Left lung (tissue), 10 donors: ENCODE measurements around the gene YJEFN3. TPM values are rescaled to one million over a fixed set of nuclear protein-coding genes. Genes with fewer than 3 reads are reported as not detected.

ENCODE experiments used
- ATAC-seq: fragments of 200-7000 bp; cut with Tn5 transposase; one replicate; pipeline ENCODE4 v1.9.1; 2020; ENCODE audit warnings: moderate library complexity
- DNase-seq, 4 donors: peaks; one replicate each; pipeline ENCODE4 v3.0.0-alpha.2; 2013 to 2020
- H3K27ac ChIP-seq, 2 donors: fragments of 200-600 bp; sonication (generic) in 1 of 2; one replicate each; pipeline versions ENCODE4 v1.5.0 to v1.8.0; 2020 to 2021
- H3K27me3 ChIP-seq, 2 donors: fragments of 200-600 bp; sonication (generic) in 1 of 2; one replicate each; pipeline versions ENCODE4 v1.5.0 to v1.8.0; 2020 to 2021
- H3K36me3 ChIP-seq, 2 donors: fragments of 200-600 bp; sonication (generic) in 1 of 2; one replicate each; pipeline versions ENCODE4 v1.5.0 to v1.8.0; 2020 to 2021
- H3K4me1 ChIP-seq, 2 donors: fragments of 200-600 bp; one replicate each; pipeline ENCODE4 v1.8.0; 2021
- H3K4me3 ChIP-seq, 2 donors: fragments of 200-600 bp; sonication (generic) in 1 of 2; one replicate each; pipeline versions ENCODE4 v1.5.0 to v1.8.0; 2020 to 2021; ENCODE audit warnings: mild to moderate bottlenecking in 1 of 2
- H3K9me3 ChIP-seq, 2 donors: fragments of 200-600 bp; sonication (generic) in 1 of 2; one replicate each; pipeline versions ENCODE4 v1.5.0 to v1.8.0; 2020 to 2021
- intact Hi-C, 2 donors: fragments of 100-400 bp; cut with DNase I; formaldehyde crosslinking; loops; one replicate each; pipeline versions ENCODE4 v1.11.2 to v1.14.2; 2022
- polyA plus RNA-seq, 6 donors: library from polyadenylated mRNA; unstranded; fragments of 120-200 nt; gene quantifications; one replicate each; pipeline ENCODE4 v1.2.1, GENCODE V29; 2013; ENCODE audit not compliant: insufficient read length in 6 of 6
- total RNA-seq, 2 donors: library from RNA; stranded (reverse); fragmentation: NEBNext Ultra II Directional; extraction: Animal tissue kit (Norgen Biotek cat#: 25700); gene quantifications; one replicate each; pipeline ENCODE4 v1.2.1, GENCODE V29; 2021
- TF ChIP-seq, protein P1 (sequence below), 2 donors: fragments of 200-600 bp; sonication (generic) in 1 of 2; IDR thresholded peaks; one replicate each; pipeline versions ENCODE4 v1.5.0 to v1.8.0; 2021; ENCODE audit warnings: antibody characterized with exemption in 2 of 2
- donor health status: DM: no; HTN: yes; CAD: no.
- donor health status: DM: no; HTN: no; CAD: no.

Gene YJEFN3
- total and polyA plus RNA-seq, 8 donors, result 2.7 to 13.6 (median 11.0) TPM

DNA sequence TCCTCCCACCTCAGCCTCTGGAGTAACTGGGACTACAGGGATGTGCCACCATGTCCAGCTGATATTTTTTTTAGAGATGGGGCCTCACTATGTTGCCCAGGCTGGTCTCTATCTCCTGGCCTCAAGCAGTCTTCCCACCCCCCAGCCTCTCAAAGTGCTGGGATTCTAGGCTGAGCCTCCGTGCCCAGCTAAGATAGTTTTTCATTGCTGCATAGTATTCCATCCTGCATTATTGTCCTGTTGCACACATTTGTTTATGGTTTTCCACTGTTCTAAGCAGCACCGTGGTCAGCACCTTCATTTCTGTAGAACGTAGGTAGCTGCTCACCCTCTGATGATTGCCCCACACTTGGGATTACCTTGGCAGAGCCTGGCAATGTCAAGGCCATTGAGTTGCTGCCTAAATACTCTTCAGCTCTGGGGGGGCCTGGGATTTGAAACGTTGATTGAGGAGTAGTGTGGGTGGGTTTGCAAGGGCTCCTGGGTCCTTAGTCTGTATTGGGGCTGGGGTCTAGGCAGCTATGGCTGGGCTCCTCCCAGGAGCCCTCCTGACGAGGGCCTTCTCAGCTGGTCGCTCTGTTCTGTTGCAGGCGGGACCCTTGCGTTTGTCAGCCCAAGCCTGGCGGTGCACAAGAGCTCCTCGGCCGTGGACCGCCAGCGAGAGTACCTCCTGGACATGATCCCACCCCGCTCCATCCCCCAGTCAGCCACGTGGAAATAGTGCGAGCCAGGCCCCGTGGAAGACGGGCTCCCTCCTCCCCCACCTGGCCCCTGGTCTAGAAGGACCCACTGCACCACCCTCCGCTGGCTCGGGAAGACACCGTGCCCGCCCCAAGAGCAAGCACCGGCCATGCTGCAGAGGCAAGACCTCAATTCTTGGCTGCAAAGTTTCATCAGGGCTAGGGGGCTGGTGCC, 23.7 kb upstream of the YJEFN3 start:
- TF ChIP-seq, protein P1, sequence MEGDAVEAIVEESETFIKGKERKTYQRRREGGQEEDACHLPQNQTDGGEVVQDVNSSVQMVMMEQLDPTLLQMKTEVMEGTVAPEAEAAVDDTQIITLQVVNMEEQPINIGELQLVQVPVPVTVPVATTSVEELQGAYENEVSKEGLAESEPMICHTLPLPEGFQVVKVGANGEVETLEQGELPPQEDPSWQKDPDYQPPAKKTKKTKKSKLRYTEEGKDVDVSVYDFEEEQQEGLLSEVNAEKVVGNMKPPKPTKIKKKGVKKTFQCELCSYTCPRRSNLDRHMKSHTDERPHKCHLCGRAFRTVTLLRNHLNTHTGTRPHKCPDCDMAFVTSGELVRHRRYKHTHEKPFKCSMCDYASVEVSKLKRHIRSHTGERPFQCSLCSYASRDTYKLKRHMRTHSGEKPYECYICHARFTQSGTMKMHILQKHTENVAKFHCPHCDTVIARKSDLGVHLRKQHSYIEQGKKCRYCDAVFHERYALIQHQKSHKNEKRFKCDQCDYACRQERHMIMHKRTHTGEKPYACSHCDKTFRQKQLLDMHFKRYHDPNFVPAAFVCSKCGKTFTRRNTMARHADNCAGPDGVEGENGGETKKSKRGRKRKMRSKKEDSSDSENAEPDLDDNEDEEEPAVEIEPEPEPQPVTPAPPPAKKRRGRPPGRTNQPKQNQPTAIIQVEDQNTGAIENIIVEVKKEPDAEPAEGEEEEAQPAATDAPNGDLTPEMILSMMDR (IDR thresholded peaks at IDR 0.05), result no peak
- DNase-seq (no peak), ATAC-seq (no peak)
- intact Hi-C loops, result no loop called here
- peaks cover 0 to 84% of the 10 kb centered on the region in 2 donors for H3K36me3 ChIP-seq
- H3K27me3 ChIP-seq, result no peaks in the 10 kb centered on the region
- no peak overlapping the region for H3K27ac ChIP-seq
- no peaks in the 10 kb centered on the region for H3K9me3 ChIP-seq
- H3K4me1 ChIP-seq, result no peaks in the 10 kb centered on the region
- no peak overlapping the region for H3K4me3 ChIP-seq

DNA sequence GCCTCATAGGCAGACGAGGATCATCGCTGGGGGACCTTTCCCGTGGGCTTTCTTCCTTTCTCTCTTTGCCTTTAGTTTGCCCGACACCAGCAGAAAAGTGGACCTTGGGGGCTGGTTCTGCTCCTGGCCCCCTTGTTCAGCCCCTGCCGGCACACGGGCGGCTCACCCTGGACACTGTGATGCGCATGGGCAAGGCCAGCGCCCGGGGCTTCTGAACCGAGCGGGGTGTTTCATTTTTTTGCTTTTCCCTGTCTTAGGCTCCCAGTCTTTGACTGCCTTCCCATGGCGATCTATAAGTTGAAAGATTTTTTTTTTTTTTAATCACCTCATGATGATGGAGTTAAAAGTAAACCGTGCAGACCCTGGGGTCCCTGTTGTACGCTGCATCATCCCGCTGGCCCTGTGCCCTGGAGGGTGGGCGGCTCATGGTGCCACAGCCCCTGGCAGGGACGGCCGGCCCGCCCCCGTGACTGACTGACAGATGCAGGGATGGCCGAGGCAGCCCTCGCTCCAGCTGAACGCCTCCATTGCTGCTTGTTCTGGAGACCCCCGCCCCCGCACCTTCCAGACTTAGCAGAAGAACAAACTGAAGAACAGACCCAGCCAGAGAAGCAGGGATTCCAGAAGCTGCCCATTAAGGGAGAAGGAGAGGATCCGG, 22.9 kb upstream of the YJEFN3 start:
- H3K36me3 ChIP-seq, result peaks cover 0 to 77% of the 10 kb centered on the region in 2 donors

DNA sequence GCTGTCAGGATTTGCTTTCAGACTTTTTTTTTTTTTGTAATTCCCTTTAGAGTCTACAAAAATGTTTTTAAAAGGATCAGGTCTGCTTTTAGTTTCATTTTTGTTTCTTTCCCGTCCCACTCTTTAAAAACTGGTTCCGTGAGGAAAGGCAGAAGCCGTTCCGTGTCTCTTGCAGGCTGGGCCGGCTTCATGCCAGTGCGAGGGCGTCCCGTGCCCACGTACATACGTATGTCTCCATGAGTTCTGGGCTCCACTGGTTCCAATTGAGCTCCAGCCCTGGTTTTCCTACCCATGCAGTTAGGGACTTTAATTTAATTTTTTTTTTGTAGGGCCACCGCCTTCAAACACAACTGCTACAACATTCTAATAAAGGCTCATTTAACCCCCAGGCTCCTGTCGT, 22.1 kb upstream of the YJEFN3 start:
- no peaks in the 10 kb centered on the region for H3K27me3 ChIP-seq
- TF ChIP-seq, protein P1 (IDR thresholded peaks at IDR 0.05), result no peak
- no peak overlapping the region for H3K27ac ChIP-seq
- intact Hi-C loops, result no loop called here
- H3K4me1 ChIP-seq, result no peaks in the 10 kb centered on the region
- peaks cover 0 to 69% of the 10 kb centered on the region in 2 donors for H3K36me3 ChIP-seq
- no peak for DNase-seq
- no peak overlapping the region for H3K4me3 ChIP-seq
- no peak for ATAC-seq
- H3K9me3 ChIP-seq, result no peaks in the 10 kb centered on the region

More for the DNA sequence above, 22.9 kb upstream of the YJEFN3 start:
- TF ChIP-seq, protein P1 (IDR thresholded peaks at IDR 0.05), result no peak
- H3K9me3 ChIP-seq, result no peaks in the 10 kb centered on the region
- DNase-seq, result no peak
- no peaks in the 10 kb centered on the region for H3K27me3 ChIP-seq
- intact Hi-C loops, result no loop called here
- H3K27ac ChIP-seq, result no peak overlapping the region
- H3K4me1 ChIP-seq, result no peaks in the 10 kb centered on the region
- H3K4me3 ChIP-seq, result no peak overlapping the region
- ATAC-seq, result no peak

DNA sequence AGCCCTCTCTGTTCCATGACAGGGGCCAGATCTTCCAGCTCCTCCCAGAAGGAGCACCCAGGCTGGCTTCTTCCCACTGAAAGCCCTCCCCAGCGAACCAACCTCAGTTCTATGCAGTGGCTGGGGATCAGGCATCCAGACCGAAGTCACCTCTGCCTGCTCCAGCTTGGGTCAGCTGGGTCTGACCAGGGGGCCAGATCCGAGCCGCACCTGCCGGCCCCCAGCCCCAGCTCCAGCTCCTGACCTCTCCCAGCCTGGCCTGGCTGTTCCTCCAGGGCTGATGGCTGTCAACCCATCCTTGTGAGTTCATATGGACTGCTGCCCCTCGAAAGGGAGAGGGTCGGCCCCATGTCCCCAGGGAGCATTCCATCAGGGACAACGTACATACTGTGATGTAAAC, 21.4 kb upstream of the YJEFN3 start:
- Histone ChIP-seq H3K4me3 (no peak overlapping the region), H3K4me1 (no peaks in the 10 kb centered on the region), H3K27ac (no peak overlapping the region), H3K27me3 (no peaks in the 10 kb centered on the region), H3K9me3 (no peaks in the 10 kb centered on the region), H3K36me3 (peaks cover 0 to 61% of the 10 kb centered on the region in 2 donors)
- DNase-seq (no peak), ATAC-seq (no peak)
- intact Hi-C loops, result no loop called here
- TF ChIP-seq, protein P1 (IDR thresholded peaks at IDR 0.05), result no peak

DNA sequence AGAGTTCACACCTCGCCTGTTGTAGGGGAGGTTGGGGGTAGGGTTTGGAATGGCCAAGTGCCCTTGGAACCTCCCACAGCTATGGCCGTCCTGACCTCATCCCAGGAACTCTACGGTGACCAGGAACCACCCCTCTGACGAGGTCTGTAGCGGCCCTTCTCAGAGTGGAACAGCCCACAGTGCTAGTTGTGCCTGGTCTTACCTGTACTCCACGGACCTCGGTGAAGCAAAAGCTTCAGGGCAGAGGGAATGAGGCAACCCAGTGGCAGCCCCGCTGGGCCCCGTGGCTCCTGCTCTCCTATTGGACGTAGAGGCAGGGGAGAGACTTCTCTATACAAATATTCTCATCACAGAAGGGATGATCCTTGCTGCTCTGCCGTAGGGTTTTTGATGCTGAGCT, 20.5 kb upstream of the YJEFN3 start:
- no peaks in the 10 kb centered on the region for H3K27me3 ChIP-seq
- intact Hi-C loops, result no loop called here
- no peak for ATAC-seq
- DNase-seq, result no peak
- H3K4me1 ChIP-seq, result no peaks in the 10 kb centered on the region
- TF ChIP-seq, protein P1 (IDR thresholded peaks at IDR 0.05), result no peak
- no peak overlapping the region for H3K27ac ChIP-seq
- H3K4me3 ChIP-seq, result no peak overlapping the region
- H3K9me3 ChIP-seq, result no peaks in the 10 kb centered on the region
- peaks cover 0 to 52% of the 10 kb centered on the region in 2 donors for H3K36me3 ChIP-seq
